SK-N-SH (cell line): Measurements from ENCODE around the gene RAB3C.

Experiments
- MXI1 ChIP-seq: IDR thresholded peaks from 2 replicates; pipeline ENCODE4 v1.6.1; 2012; ENCODE audit warnings: mild to moderate bottlenecking, low read depth, low read length, improper control_type of control experiment
- NRF1 ChIP-seq: IDR thresholded peaks from 2 replicates; pipeline ENCODE4 v1.6.1; 2012; ENCODE audit warnings: low read depth, mild to moderate bottlenecking, low read length
- POLR2AphosphoS5 ChIP-seq: IDR thresholded peaks from 2 replicates; pipeline ENCODE4 v1.6.1; 2012; ENCODE audit warnings: low read depth, low read length
- RCOR1 ChIP-seq: fragments of 150-350 bp; IDR thresholded peaks from 2 replicates; pipeline ENCODE4 v1.6.1; 2017; ENCODE audit warnings: antibody characterized with exemption, low read length

- TF ChIP-seq POLR2AphosphoS5 (no peak), MXI1 (no peak), NRF1 (no peak), RCOR1 (no peak)
Observed at GRCh38 chr5:58750036-58750435, 167.2 kb downstream of the RAB3C start.
